ENCODE data around the gene SLC25A38.
"Not testable (repeated sequence)": the region's sequence is repeated elsewhere in the genome, so short reads cannot be mapped to it uniquely, and the experiment has no call there.

GRCh38 chr3:39370450-39370849 is 12.7 kb upstream of the SLC25A38 start:
- TF ChIP-seq, protein P1, sequence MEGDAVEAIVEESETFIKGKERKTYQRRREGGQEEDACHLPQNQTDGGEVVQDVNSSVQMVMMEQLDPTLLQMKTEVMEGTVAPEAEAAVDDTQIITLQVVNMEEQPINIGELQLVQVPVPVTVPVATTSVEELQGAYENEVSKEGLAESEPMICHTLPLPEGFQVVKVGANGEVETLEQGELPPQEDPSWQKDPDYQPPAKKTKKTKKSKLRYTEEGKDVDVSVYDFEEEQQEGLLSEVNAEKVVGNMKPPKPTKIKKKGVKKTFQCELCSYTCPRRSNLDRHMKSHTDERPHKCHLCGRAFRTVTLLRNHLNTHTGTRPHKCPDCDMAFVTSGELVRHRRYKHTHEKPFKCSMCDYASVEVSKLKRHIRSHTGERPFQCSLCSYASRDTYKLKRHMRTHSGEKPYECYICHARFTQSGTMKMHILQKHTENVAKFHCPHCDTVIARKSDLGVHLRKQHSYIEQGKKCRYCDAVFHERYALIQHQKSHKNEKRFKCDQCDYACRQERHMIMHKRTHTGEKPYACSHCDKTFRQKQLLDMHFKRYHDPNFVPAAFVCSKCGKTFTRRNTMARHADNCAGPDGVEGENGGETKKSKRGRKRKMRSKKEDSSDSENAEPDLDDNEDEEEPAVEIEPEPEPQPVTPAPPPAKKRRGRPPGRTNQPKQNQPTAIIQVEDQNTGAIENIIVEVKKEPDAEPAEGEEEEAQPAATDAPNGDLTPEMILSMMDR (conservative IDR thresholded peaks at IDR 0.05 in 1 of 2, IDR thresholded peaks at IDR 0.05 in 1 of 2; ENCODE audit: low read depth in 1 of 2, low read length in 2 of 2), result not testable (repeated sequence)
- TF ChIP-seq EZH2 (IDR thresholded peaks at IDR 0.05; ENCODE audit: low read length, missing control alignments), result not testable (repeated sequence)
